OCI-LY7 (cell line): Measurements from ENCODE around the gene HNRNPL. TPM values are rescaled to one million over a fixed set of nuclear protein-coding genes. Genes with fewer than 3 reads are reported as not detected.

Experiments used
- BruUV-seq: library from RNA; stranded (reverse); fragments of 400-500 nt; replicated peaks from 2 replicates; lab custom pipeline; 2021; lab: Mats Ljungman, UMichigan
- CTCF ChIA-PET: fragments of 300-600 bp; sonication (Branson Sonifier 250); formaldehyde crosslinking; loops from one replicate; lab custom pipeline; 2022; ENCODE audit warnings: antibody characterized with exemption; ENCODE audit not compliant: unreplicated experiment; lab: Charles Lee
- POLR2A ChIA-PET: fragments of 300-600 bp; sonication (Branson Sonifier 250); formaldehyde crosslinking; loops from one replicate; lab custom pipeline; 2022; ENCODE audit warnings: antibody characterized with exemption; lab: Charles Lee
- DNase-seq: peaks from one replicate; pipeline ENCODE4 v3.0.0-alpha.2; 2015; ENCODE audit warnings: low spot score
- H2AFZ ChIP-seq: fragments of 200-600 bp; sonication (generic), shearing (Covaris generic); 2 replicates; pipeline ENCODE4 v1.6.1; 2014; ENCODE audit warnings: mild to moderate bottlenecking, antibody characterized with exemption, low read length, moderate library complexity
- H3K27ac ChIP-seq: fragments of 200-600 bp; sonication (generic); 2 replicates; pipeline ENCODE4 v1.5.1; 2014; ENCODE audit warnings: mixed run types, low read depth, mild to moderate bottlenecking, moderate library complexity, low read length, inconsistent platforms; ENCODE audit not compliant: poor library complexity, severe bottlenecking
- H3K36me3 ChIP-seq: fragments of 200-600 bp; sonication (generic); 2 replicates; pipeline ENCODE4 v1.6.1; 2014; ENCODE audit warnings: mild to moderate bottlenecking, antibody characterized with exemption, low read length, moderate library complexity, mixed read lengths; ENCODE audit not compliant: insufficient read depth
- H3K4me1 ChIP-seq: fragments of 200-600 bp; sonication (generic); 2 replicates; pipeline ENCODE4 v1.5.1; 2014; ENCODE audit warnings: mild to moderate bottlenecking, low read length; ENCODE audit not compliant: insufficient read depth, poor library complexity, severe bottlenecking
- H3K4me2 ChIP-seq: fragments of 200-600 bp; sonication (generic); 2 replicates; pipeline ENCODE4 v1.6.1; 2014; ENCODE audit warnings: mild to moderate bottlenecking, low read length
- H3K4me3 ChIP-seq: fragments of 200-600 bp; sonication (generic); 2 replicates; pipeline ENCODE4 v1.5.1; 2014; ENCODE audit warnings: mild to moderate bottlenecking, low read depth, low read length; ENCODE audit not compliant: poor library complexity, severe bottlenecking
- H3K79me2 ChIP-seq: fragments of 200-600 bp; sonication (generic); 2 replicates; pipeline ENCODE4 v1.6.1; 2016; ENCODE audit warnings: low read depth, mild to moderate bottlenecking, low read length, moderate library complexity, mixed read lengths; ENCODE audit not compliant: insufficient read depth
- H3K9me2 ChIP-seq: fragments of 200-600 bp; sonication (generic); 2 replicates; pipeline ENCODE4 v1.6.1; 2016; ENCODE audit warnings: mild to moderate bottlenecking, low read length, mixed read lengths; ENCODE audit not compliant: insufficient read depth
- H3K9me3 ChIP-seq: fragments of 200-600 bp; sonication (generic); 2 replicates; pipeline ENCODE4 v1.6.1; 2014; ENCODE audit warnings: mild to moderate bottlenecking, mixed run types, low read length, mixed read lengths
- H4K20me1 ChIP-seq: fragments of 200-600 bp; sonication (generic); 2 replicates; pipeline ENCODE4 v1.6.1; 2014; ENCODE audit warnings: mild to moderate bottlenecking, antibody characterized with exemption, low read length, moderate library complexity, mixed read lengths; ENCODE audit not compliant: insufficient read depth
- EZH2phosphoT487 ChIP-seq: fragments of 200-600 bp; sonication (generic); IDR thresholded peaks from 2 replicates; pipeline ENCODE4 v1.6.1; 2018; ENCODE audit warnings: low read depth, borderline replicate concordance, mild to moderate bottlenecking, mixed run types, antibody characterized with exemption, low read length, moderate library complexity, mixed read lengths
- intact Hi-C: fragments of 100-400 bp; cut with micrococcal nuclease; formaldehyde crosslinking; loops from one replicate; pipeline ENCODE4 v1.10.0; 2022; ENCODE audit not compliant: unreplicated experiment
- total RNA-seq, 2 experiments: library from RNA; depleted of rRNA in 1 of 2; stranded (reverse); fragments of >200 nt in 1 of 2; shearing (Covaris generic) in 1 of 2; gene quantifications; 2 replicates each; pipeline ENCODE4 v1.2.3, GENCODE V29; 2014 to 2022
- TF ChIP-seq, protein P1 (sequence below): fragments of 200-600 bp; sonication (generic); conservative IDR thresholded peaks from 2 replicates; pipeline ENCODE4 v1.5.1; 2014; ENCODE audit warnings: mild to moderate bottlenecking, antibody characterized with exemption, low read length, moderate library complexity, mixed read lengths

HNRNPL gene
- total RNA-seq, 2 experiments from 2014 or later: 263 to 655 TPM

DNA sequence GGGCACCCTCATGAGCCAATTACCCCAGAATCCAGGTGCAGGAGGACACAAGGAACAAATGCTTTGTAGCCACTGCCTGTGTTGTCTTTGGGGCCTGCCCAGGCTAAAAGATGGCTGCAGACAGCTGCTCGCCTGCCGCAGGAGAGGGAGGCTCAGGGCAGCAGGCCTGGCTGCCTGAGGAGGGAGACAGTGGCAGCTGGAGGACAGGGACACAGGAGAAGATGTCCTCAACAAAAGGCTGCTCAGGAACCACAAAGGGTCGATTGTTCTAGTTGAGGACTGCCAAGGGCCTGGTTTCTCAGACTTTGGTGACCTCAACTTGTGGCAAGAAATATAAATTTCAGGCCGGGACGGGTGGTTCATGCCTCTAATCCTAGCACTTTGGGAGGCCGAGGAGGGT, 42.0 kb upstream of the HNRNPL start:
- H3K4me1 ChIP-seq: no peaks in the 10 kb centered on the region
- no peaks in the 10 kb centered on the region for H4K20me1 ChIP-seq
- H3K4me2 ChIP-seq: no peak overlapping the region
- no peak overlapping the region for H3K4me3 ChIP-seq
- H3K79me2 ChIP-seq: no peaks in the 10 kb centered on the region
- POLR2A ChIA-PET: no interaction called here
- peaks cover 4% of the 10 kb centered on the region; the same call in 1 of the 2 replicates for H3K36me3 ChIP-seq
- CTCF ChIA-PET: no interaction called here
- no peaks in the 10 kb centered on the region for H3K9me3 ChIP-seq
- no peaks in the 10 kb centered on the region for H3K9me2 ChIP-seq
- intact Hi-C loops: no loop called here
- no peak for DNase-seq
- H3K27ac ChIP-seq: no peak overlapping the region
- no peak overlapping the region for H2AFZ ChIP-seq
- BruUV-seq: no TSS peak
- TF ChIP-seq, protein P1, sequence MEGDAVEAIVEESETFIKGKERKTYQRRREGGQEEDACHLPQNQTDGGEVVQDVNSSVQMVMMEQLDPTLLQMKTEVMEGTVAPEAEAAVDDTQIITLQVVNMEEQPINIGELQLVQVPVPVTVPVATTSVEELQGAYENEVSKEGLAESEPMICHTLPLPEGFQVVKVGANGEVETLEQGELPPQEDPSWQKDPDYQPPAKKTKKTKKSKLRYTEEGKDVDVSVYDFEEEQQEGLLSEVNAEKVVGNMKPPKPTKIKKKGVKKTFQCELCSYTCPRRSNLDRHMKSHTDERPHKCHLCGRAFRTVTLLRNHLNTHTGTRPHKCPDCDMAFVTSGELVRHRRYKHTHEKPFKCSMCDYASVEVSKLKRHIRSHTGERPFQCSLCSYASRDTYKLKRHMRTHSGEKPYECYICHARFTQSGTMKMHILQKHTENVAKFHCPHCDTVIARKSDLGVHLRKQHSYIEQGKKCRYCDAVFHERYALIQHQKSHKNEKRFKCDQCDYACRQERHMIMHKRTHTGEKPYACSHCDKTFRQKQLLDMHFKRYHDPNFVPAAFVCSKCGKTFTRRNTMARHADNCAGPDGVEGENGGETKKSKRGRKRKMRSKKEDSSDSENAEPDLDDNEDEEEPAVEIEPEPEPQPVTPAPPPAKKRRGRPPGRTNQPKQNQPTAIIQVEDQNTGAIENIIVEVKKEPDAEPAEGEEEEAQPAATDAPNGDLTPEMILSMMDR: no peak

DNA sequence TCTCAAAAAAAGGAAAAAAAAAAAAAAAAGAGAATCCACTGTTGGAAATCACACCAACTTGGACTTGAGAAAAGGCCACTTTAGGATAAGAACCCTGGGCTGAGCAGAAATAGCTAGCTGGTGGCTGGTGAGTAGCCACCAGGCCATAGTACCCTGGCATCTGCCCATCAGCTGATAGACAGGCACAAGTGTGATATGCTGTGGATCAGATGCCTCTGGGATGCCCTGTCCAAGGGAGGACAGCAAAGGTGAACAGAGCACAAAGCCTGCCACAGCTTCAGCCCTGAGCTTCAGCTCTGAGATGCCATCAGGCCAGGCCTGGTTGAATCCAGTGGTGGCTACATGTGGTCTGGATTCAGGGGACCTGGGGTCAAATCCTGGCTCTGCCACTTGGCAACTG, 40.9 kb upstream of the HNRNPL start:
- Histone ChIP-seq H3K27ac (no peak overlapping the region), H3K4me3 (no peak overlapping the region), H3K4me2 (no peak overlapping the region), H3K9me2 (no peaks in the 10 kb centered on the region), H3K36me3 (peaks cover 4% of the 10 kb centered on the region; the same call in 1 of the 2 replicates), H3K9me3 (no peaks in the 10 kb centered on the region), H3K4me1 (no peaks in the 10 kb centered on the region), H3K79me2 (no peaks in the 10 kb centered on the region), H2AFZ (no peak overlapping the region), H4K20me1 (no peaks in the 10 kb centered on the region)
- no TSS peak for BruUV-seq
- CTCF ChIA-PET: no interaction called here
- POLR2A ChIA-PET: no interaction called here
- no peak for DNase-seq
- intact Hi-C loops: no loop called here
- TF ChIP-seq, protein P1: no peak
- no peak for TF ChIP-seq EZH2phosphoT487

DNA sequence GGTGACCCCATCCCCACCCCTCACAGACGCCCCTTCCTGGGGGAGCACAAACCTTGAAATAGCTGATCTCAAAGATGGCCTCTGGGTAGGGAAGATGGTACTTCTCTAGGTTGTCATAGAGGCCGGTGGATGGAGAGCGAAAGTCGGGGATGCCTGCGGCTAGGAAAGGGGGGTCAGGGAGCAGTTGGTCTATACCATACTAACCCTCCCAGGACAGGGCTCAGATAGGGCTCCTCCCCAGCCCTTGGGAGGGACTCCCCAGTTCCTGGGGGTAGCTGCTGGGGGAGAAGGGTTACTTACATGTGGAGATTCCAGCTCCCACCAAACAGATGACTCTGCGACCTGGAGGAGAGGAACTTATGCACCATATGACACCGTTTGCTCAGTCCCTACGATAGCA, 40.0 kb upstream of the HNRNPL start:
- intact Hi-C loops: loop anchor here (5.0 kb wide), 2 partner anchors 38 to 123 kb away; no protein-coding TSS in a partner anchor

More for the DNA sequence above, 40.0 kb upstream of the HNRNPL start:
- Histone ChIP-seq H3K36me3 (peaks cover 4% of the 10 kb centered on the region; the same call in 1 of the 2 replicates), H3K27ac (no peak overlapping the region), H3K9me3 (no peaks in the 10 kb centered on the region), H4K20me1 (no peaks in the 10 kb centered on the region), H3K4me1 (no peaks in the 10 kb centered on the region), H3K79me2 (no peaks in the 10 kb centered on the region), H2AFZ (no peak overlapping the region), H3K4me3 (no peak overlapping the region), H3K9me2 (no peaks in the 10 kb centered on the region), H3K4me2 (no peak overlapping the region)
- TF ChIP-seq, protein P1: no peak
- TF ChIP-seq EZH2phosphoT487: no peak
- BruUV-seq: no TSS peak
- DNase-seq: no peak
- CTCF ChIA-PET: no interaction called here
- POLR2A ChIA-PET: no interaction called here
